CD14-positive monocyte (primary cell): ENCODE measurements around the gene PSMD9. TPM values are rescaled to one million over a fixed set of nuclear protein-coding genes. Genes with fewer than 3 reads are reported as not detected.
"Not testable (repeated sequence)": the region's sequence is repeated elsewhere in the genome, so short reads cannot be mapped to it uniquely, and the experiment has no call there.

Experiments used
- DNase-seq, 3 donors: peaks; one replicate each; pipeline ENCODE4 v3.0.0-alpha.2; 2011 to 2022
- H2AFZ ChIP-seq: 2 replicates; pipeline ENCODE4 v1.6.0; 2012; ENCODE audit warnings: mild to moderate bottlenecking, low read depth, low read length, inconsistent platforms; ENCODE audit not compliant: insufficient read depth, poor library complexity, severe bottlenecking
- H3K27ac ChIP-seq, 2 donors: 1 replicate in 1 of 2; 2 replicates in 1 of 2; pipeline ENCODE4 v1.5.1; 2012 to 2013; ENCODE audit warnings: low read length in 2 of 2, control low read depth in 1 of 2, inconsistent platforms in 1 of 2, low read depth in 1 of 2, mild to moderate bottlenecking in 1 of 2
- H3K27me3 ChIP-seq, 2 donors: one replicate each; pipeline versions ENCODE4 v1.6.0 to v1.6.1; 2011 to 2013; ENCODE audit warnings: low read length in 2 of 2; ENCODE audit not compliant: control insufficient read depth in 2 of 2, insufficient read depth in 2 of 2
- H3K36me3 ChIP-seq, 2 donors: replicated peaks in 1 of 2; 1 replicate in 1 of 2; 2 replicates in 1 of 2; pipeline versions ENCODE4 v1.5.1 to v1.6.1; 2012 to 2013; ENCODE audit warnings: low read length in 2 of 2, control low read depth in 1 of 2, inconsistent platforms in 1 of 2, mild to moderate bottlenecking in 1 of 2; ENCODE audit not compliant: insufficient read depth in 2 of 2, control insufficient read depth in 1 of 2
- H3K4me1 ChIP-seq, 2 donors: 1 replicate in 1 of 2; 2 replicates in 1 of 2; pipeline versions ENCODE4 v1.5.1 to v1.6.1; 2012 to 2013; ENCODE audit warnings: low read length in 2 of 2, control low read depth in 1 of 2, inconsistent platforms in 1 of 2, mild to moderate bottlenecking in 1 of 2, moderate library complexity in 1 of 2; ENCODE audit not compliant: insufficient read depth in 2 of 2, control insufficient read depth in 1 of 2
- H3K4me2 ChIP-seq: replicated peaks from 2 replicates; pipeline ENCODE3; 2012; ENCODE audit warnings: low read length, moderate library complexity, mild to moderate bottlenecking; ENCODE audit not compliant: poor library complexity, severe bottlenecking; ENCODE audit errors: extremely low read depth
- H3K4me3 ChIP-seq, 3 experiments: fragments of 200-600 bp in 1 of 3; sonication (generic) in 1 of 3; replicated peaks in 1 of 3; 1 replicate in 2 of 3; 2 replicates in 1 of 3; pipeline ENCODE4 v1.5.1; 2011 to 2013; ENCODE audit warnings: low read length in 3 of 3, mild to moderate bottlenecking in 3 of 3, control low read depth in 2 of 3, low read depth in 2 of 3, inconsistent platforms in 1 of 3, moderate library complexity in 1 of 3
- H3K79me2 ChIP-seq: 2 replicates; pipeline ENCODE4 v1.6.0; 2012; ENCODE audit warnings: mild to moderate bottlenecking, control low read depth, inconsistent platforms, low read length, moderate library complexity; ENCODE audit not compliant: insufficient read depth
- H3K9ac ChIP-seq: 2 replicates; pipeline ENCODE4 v1.6.0; 2017; ENCODE audit warnings: low read length, mild to moderate bottlenecking; ENCODE audit not compliant: insufficient read depth, poor library complexity, severe bottlenecking
- H3K9me3 ChIP-seq, 2 donors: replicated peaks in 1 of 2; 1 replicate in 1 of 2; 2 replicates in 1 of 2; pipeline versions ENCODE4 v1.5.1 to v1.6.1; 2012 to 2013; ENCODE audit warnings: low read length in 2 of 2, control low read depth in 1 of 2; ENCODE audit not compliant: control insufficient read depth in 1 of 2, insufficient read depth in 1 of 2
- H4K20me1 ChIP-seq: 2 replicates; pipeline ENCODE4 v1.6.0; 2012; ENCODE audit warnings: mild to moderate bottlenecking, low read length, control low read depth, moderate library complexity; ENCODE audit not compliant: insufficient read depth
- H3K27ac Mint-ChIP-seq, 7 donors: one replicate each; pipeline ENCODE4 v1.8.0; 2020; ENCODE audit warnings: mild to moderate bottlenecking in 7 of 7, mixed read lengths in 7 of 7, moderate library complexity in 6 of 7, inconsistent platforms in 2 of 7
- H3K27me3 Mint-ChIP-seq, 3 donors: one replicate each; pipeline ENCODE4 v1.8.0; 2021 to 2022; ENCODE audit warnings: low read depth in 3 of 3, mild to moderate bottlenecking in 3 of 3, mixed read lengths in 3 of 3, moderate library complexity in 3 of 3, inconsistent platforms in 1 of 3
- H3K36me3 Mint-ChIP-seq, 2 donors: one replicate each; pipeline ENCODE4 v1.8.0; 2020; ENCODE audit warnings: mixed read lengths in 2 of 2, inconsistent platforms in 1 of 2, mild to moderate bottlenecking in 1 of 2
- H3K4me1 Mint-ChIP-seq: one replicate; pipeline ENCODE4 v1.8.0; 2020; ENCODE audit warnings: mild to moderate bottlenecking, mixed read lengths
- H3K4me3 Mint-ChIP-seq, 2 donors: one replicate each; pipeline ENCODE4 v1.8.0; 2020; ENCODE audit warnings: mild to moderate bottlenecking in 2 of 2, mixed read lengths in 2 of 2, moderate library complexity in 1 of 2
- H3K9me3 Mint-ChIP-seq, 7 donors: one replicate each; pipeline ENCODE4 v1.8.0; 2020 to 2022; ENCODE audit warnings: mixed read lengths in 7 of 7, mild to moderate bottlenecking in 6 of 7, moderate library complexity in 6 of 7, inconsistent platforms in 2 of 7
- CTCF ChIP-seq: fragments of 200-600 bp; IDR thresholded peaks from one replicate; pipeline ENCODE4 v1.8.0; 2022; ENCODE audit warnings: antibody characterized with exemption, mild to moderate bottlenecking
- WGBS: methylation state at CpG from one replicate; pipeline ENCODE4 v1.1.5; 2013; ENCODE audit warnings: missing lambda C conversion rate; ENCODE audit not compliant: insufficient coverage; 5-methylcytosine and 5-hydroxymethylcytosine counted together
- intact Hi-C, 2 donors: fragments of 100-400 bp; cut with micrococcal nuclease; formaldehyde crosslinking; loops; one replicate each; pipeline versions ENCODE4 v1.15.0 to v1.15.1; 2023
- polyA plus RNA-seq, 3 donors: library from polyadenylated mRNA; depleted of rRNA in 1 of 3; unstranded in 2 of 3; stranded (reverse) in 1 of 3; fragments of 300-500 nt in 2 of 3; fragments of >200 nt in 1 of 3; fragmentation: Illumina TruSeq in 2 of 3; gene quantifications; 1 replicate in 2 of 3; 2 replicates in 1 of 3; pipeline ENCODE4 v1.2.3, GENCODE V29; 2012 to 2021

Gene PSMD9
- polyA plus RNA-seq, 3 donors, result 89.6 to 135 (median 93.3) TPM

GRCh38 chr12:121858662-121859572, 29.7 kb upstream of the PSMD9 start, which contains the start of gene HPD:
TSS of gene HPD (minus strand) at chr12:121858859. CDS start at chr12:121858823, 36 bp downstream.
- 95% methylated on average over 11 of the region's 16 CpGs for WGBS
- no peak within 1 kb of the TSS for H3K27ac ChIP-seq
- no peaks in the 10 kb centered on the region for H3K9me3 Mint-ChIP-seq
- H3K27me3 ChIP-seq, result no peaks in the 10 kb centered on the region
- H3K4me2 ChIP-seq, result no peak within 1 kb of the TSS
- TF ChIP-seq CTCF, result no peak
- no peak within 1 kb of the TSS for H2AFZ ChIP-seq
- H3K36me3 Mint-ChIP-seq, result peaks cover 1 to 3% of the 10 kb centered on the region in 2 donors
- no peaks in the 10 kb centered on the region for H4K20me1 ChIP-seq
- H3K4me3 Mint-ChIP-seq, result no peak within 1 kb of the TSS
- H3K9me3 ChIP-seq, result no peaks in the 10 kb centered on the region
- no peak within 1 kb of the TSS for H3K9ac ChIP-seq
- DNase-seq, result no peak
- H3K27ac Mint-ChIP-seq, result peak within 1 kb of the TSS in 1 of 7 donors; percentile 14
- H3K4me3 ChIP-seq, result no peak within 1 kb of the TSS
- peaks cover 4 to 6% (median 5%) of the 10 kb centered on the region in 3 donors for H3K27me3 Mint-ChIP-seq
- no peaks in the 10 kb centered on the region for H3K36me3 ChIP-seq
- peaks cover 30 to 34% of the 10 kb centered on the region in 2 donors for H3K4me1 ChIP-seq
- peaks cover 24% of the 10 kb centered on the region for H3K4me1 Mint-ChIP-seq
- H3K79me2 ChIP-seq, result no peaks in the 10 kb centered on the region
- intact Hi-C loops, result no loop called here

- H3K27me3 Mint-ChIP-seq, result peaks cover 4 to 5% (median 5%) of the 10 kb centered on the region in 3 donors
- H3K4me3 Mint-ChIP-seq, result no peak overlapping the region
- no peaks in the 10 kb centered on the region for H3K36me3 ChIP-seq
- peaks cover 20% of the 10 kb centered on the region for H3K4me1 Mint-ChIP-seq
- no peak for DNase-seq
- H3K27ac ChIP-seq, result no peak overlapping the region
- no peaks in the 10 kb centered on the region for H4K20me1 ChIP-seq
- no peak overlapping the region for H3K4me3 ChIP-seq
- H3K79me2 ChIP-seq, result no peaks in the 10 kb centered on the region
- no peak overlapping the region for H3K4me2 ChIP-seq
- H3K4me1 ChIP-seq, result peaks cover 21 to 26% of the 10 kb centered on the region in 2 donors
- no peaks in the 10 kb centered on the region for H3K27me3 ChIP-seq
- H3K36me3 Mint-ChIP-seq, result peaks cover 1 to 3% of the 10 kb centered on the region in 2 donors
- H3K9me3 ChIP-seq, result no peaks in the 10 kb centered on the region
- no peaks in the 10 kb centered on the region for H3K9me3 Mint-ChIP-seq
- TF ChIP-seq CTCF, result no peak
- intact Hi-C loops, result no loop called here
- H3K9ac ChIP-seq, result no peak overlapping the region
- no peak overlapping the region for H2AFZ ChIP-seq
- 100% methylated on average over 1 of the region's 1 CpG for WGBS
- no peak overlapping the region for H3K27ac Mint-ChIP-seq
Observed at GRCh38 chr12:121860257-121860656, 28.3 kb upstream of the PSMD9 start.

DNA sequence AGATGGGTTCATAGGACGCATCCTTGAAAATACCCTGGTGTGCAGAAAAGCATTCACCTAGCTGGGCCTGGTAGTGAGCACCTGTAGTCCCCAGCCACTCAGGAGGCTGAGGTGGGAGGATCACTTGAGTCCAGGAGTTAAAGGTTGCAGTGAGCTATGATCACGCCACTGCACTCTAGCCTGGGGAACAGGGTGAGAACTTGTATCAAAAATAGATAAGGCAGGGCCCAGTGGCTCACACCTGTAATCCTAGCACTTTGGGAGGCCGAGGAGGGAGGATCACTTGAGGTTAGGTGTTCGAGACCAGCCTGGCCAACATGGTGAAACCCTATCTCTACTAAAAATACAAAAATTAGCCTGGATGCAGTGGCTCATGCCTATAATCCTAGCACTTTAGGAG, 27.9 kb upstream of the PSMD9 start:
- H3K27ac Mint-ChIP-seq, intact Hi-C loops, H3K9me3 Mint-ChIP-seq: not testable (repeated sequence)

More for the DNA sequence above, 27.9 kb upstream of the PSMD9 start:
- not testable (repeated sequence) for H3K27me3 Mint-ChIP-seq, H3K36me3 Mint-ChIP-seq, H3K27ac ChIP-seq, H3K9ac ChIP-seq, H3K4me2 ChIP-seq, H3K4me3 ChIP-seq, H4K20me1 ChIP-seq, H2AFZ ChIP-seq, H3K36me3 ChIP-seq, DNase-seq, H3K27me3 ChIP-seq, H3K9me3 ChIP-seq, H3K4me3 Mint-ChIP-seq, H3K79me2 ChIP-seq
- peaks cover 17 to 23% of the 10 kb centered on the region in 2 donors for H3K4me1 ChIP-seq
- H3K4me1 Mint-ChIP-seq, result peaks cover 16% of the 10 kb centered on the region
- 100% methylated on average over 2 of the region's 4 CpGs for WGBS
